Loucy (cell line): Measurements from ENCODE around the gene ATG4B.
A peak's percentile ranks its signal among the peaks of the same experiment; 100 is the strongest.

Experiments used
- H2AFZ ChIP-seq: fragments of 200-600 bp; sonication (generic); 2 replicates; pipeline ENCODE4 v1.6.0; 2016; ENCODE audit warnings: antibody characterized with exemption, mild to moderate bottlenecking, low read length, moderate library complexity
- H3F3A ChIP-seq: fragments of 200-600 bp; 2 replicates; pipeline ENCODE4 v1.6.0; 2016; ENCODE audit warnings: antibody characterized with exemption, low read depth, mild to moderate bottlenecking
- H3K27me3 ChIP-seq: fragments of 200-600 bp; sonication (generic); 2 replicates; pipeline ENCODE4 v1.6.1; 2014; ENCODE audit warnings: low read length, mild to moderate bottlenecking; ENCODE audit not compliant: insufficient read depth, poor library complexity, severe bottlenecking
- H3K36me3 ChIP-seq: fragments of 200-600 bp; sonication (generic); 2 replicates; pipeline ENCODE4 v1.6.1; 2016; ENCODE audit warnings: low read length; ENCODE audit not compliant: insufficient read depth
- H3K4me1 ChIP-seq: fragments of 200-600 bp; sonication (generic); 2 replicates; pipeline ENCODE4 v1.5.1; 2014; ENCODE audit warnings: low read length, mild to moderate bottlenecking; ENCODE audit not compliant: insufficient read depth, poor library complexity, severe bottlenecking
- H3K4me2 ChIP-seq: fragments of 200-600 bp; sonication (generic); 2 replicates; pipeline ENCODE4 v1.6.0; 2014; ENCODE audit warnings: antibody characterized with exemption, low read length, low read depth, mild to moderate bottlenecking; ENCODE audit not compliant: poor library complexity, severe bottlenecking
- H3K4me3 ChIP-seq: fragments of 200-600 bp; sonication (generic); 2 replicates; pipeline ENCODE4 v1.5.1; 2014; ENCODE audit warnings: low read length, mild to moderate bottlenecking, mixed read lengths; ENCODE audit not compliant: poor library complexity, severe bottlenecking
- H3K79me2 ChIP-seq: fragments of 200-600 bp; sonication (generic); 2 replicates; pipeline ENCODE4 v1.6.1; 2014; ENCODE audit warnings: low read length; ENCODE audit not compliant: insufficient read depth
- H3K9ac ChIP-seq: fragments of 200-600 bp; sonication (generic); 2 replicates; pipeline ENCODE4 v1.6.0; 2014; ENCODE audit warnings: mild to moderate bottlenecking, low read depth, low read length, moderate library complexity; ENCODE audit not compliant: poor library complexity, severe bottlenecking
- H3K9me2 ChIP-seq: fragments of 200-600 bp; sonication (generic); replicated peaks from 2 replicates; pipeline ENCODE4 v1.6.1; 2016; ENCODE audit warnings: low read depth, low read length, mixed read lengths
- H3K9me3 ChIP-seq: fragments of 200-600 bp; sonication (generic); 2 replicates; pipeline ENCODE4 v1.6.1; 2014; ENCODE audit warnings: mild to moderate bottlenecking, antibody characterized with exemption, low read length, low read depth; ENCODE audit not compliant: insufficient read depth
- H4K20me1 ChIP-seq: fragments of 200-600 bp; sonication (generic); 2 replicates; pipeline ENCODE4 v1.6.0; 2014; ENCODE audit warnings: antibody characterized with exemption, low read length, mild to moderate bottlenecking; ENCODE audit not compliant: insufficient read depth, poor library complexity, severe bottlenecking
- CTCF ChIP-seq: fragments of 200-600 bp; sonication (generic); conservative IDR thresholded peaks from 2 replicates; pipeline ENCODE4 v1.5.1; 2014; ENCODE audit warnings: mild to moderate bottlenecking, antibody characterized with exemption, low read length
- EZH2phosphoT487 ChIP-seq: fragments of 200-600 bp; IDR thresholded peaks from 2 replicates; pipeline ENCODE4 v1.6.1; 2018; ENCODE audit warnings: antibody characterized with exemption, mild to moderate bottlenecking, moderate library complexity, borderline replicate concordance

Gene ATG4B

GRCh38 chr2:241702155-241703031 lies 64.9 kb downstream of the ATG4B start:
- Histone ChIP-seq H3K9me3 (no peaks in the 10 kb centered on the region), H2AFZ (peak overlapping the region; percentile 82), H3K9ac (peak overlapping the region; percentile 81), H3K9me2 (no peaks in the 10 kb centered on the region), H3K4me2 (peak overlapping the region; percentile 93), H3F3A (no peaks in the 10 kb centered on the region), H3K79me2 (peaks cover 26% of the 10 kb centered on the region), H4K20me1 (peaks cover 6% of the 10 kb centered on the region), H3K4me1 (peaks cover 19% of the 10 kb centered on the region), H3K27me3 (no peaks in the 10 kb centered on the region), H3K36me3 (peaks cover 16% of the 10 kb centered on the region), H3K4me3 (peak overlapping the region; percentile 83)
- TF ChIP-seq EZH2phosphoT487 (no peak), CTCF (peak; percentile 67)

- Histone ChIP-seq H3K4me3 (peak overlapping the region; percentile 83), H3K9me3 (no peaks in the 10 kb centered on the region), H3F3A (no peaks in the 10 kb centered on the region), H3K36me3 (peaks cover 21% of the 10 kb centered on the region), H3K79me2 (peaks cover 26% of the 10 kb centered on the region), H3K4me2 (peak overlapping the region; percentile 93), H2AFZ (peak overlapping the region; percentile 52; the same call in 1 of the 2 replicates), H3K4me1 (peaks cover 19% of the 10 kb centered on the region), H3K9me2 (no peaks in the 10 kb centered on the region), H4K20me1 (peaks cover 6% of the 10 kb centered on the region), H3K9ac (peak overlapping the region; percentile 72), H3K27me3 (no peaks in the 10 kb centered on the region)
- TF ChIP-seq EZH2phosphoT487: no peak
- TF ChIP-seq CTCF: no peak
Measured at GRCh38 chr2:241703032-241703604, 65.6 kb downstream of the ATG4B start.

- H3K79me2 ChIP-seq: peaks cover 19% of the 10 kb centered on the region
- H4K20me1 ChIP-seq: peaks cover 6% of the 10 kb centered on the region
- H3K4me2 ChIP-seq: no peak overlapping the region
- H3F3A ChIP-seq: no peaks in the 10 kb centered on the region
- TF ChIP-seq CTCF: no peak
- TF ChIP-seq EZH2phosphoT487: no peak
- H3K27me3 ChIP-seq: no peaks in the 10 kb centered on the region
- H3K9me3 ChIP-seq: no peaks in the 10 kb centered on the region
- H3K4me3 ChIP-seq: no peak overlapping the region
- H3K9me2 ChIP-seq: no peaks in the 10 kb centered on the region
- H3K9ac ChIP-seq: no peak overlapping the region
- peaks cover 15% of the 10 kb centered on the region for H3K4me1 ChIP-seq
- no peak overlapping the region for H2AFZ ChIP-seq
- H3K36me3 ChIP-seq: peaks cover 41% of the 10 kb centered on the region
Measured at GRCh38 chr2:241706537-241706936, 69.0 kb downstream of the ATG4B start.
